SJSA1 (cell line): ENCODE results near the gene OR13G1. TPM values are rescaled to one million over a fixed set of nuclear protein-coding genes. Genes with fewer than 3 reads are reported as not detected.
"Not testable (repeated sequence)": the region's sequence is repeated elsewhere in the genome, so short reads cannot be mapped to it uniquely, and the experiment has no call there.

Experiments used
- DNase-seq, 2 experiments: peaks; one replicate each; pipeline ENCODE4 v3.0.0-alpha.2; 2015 to 2020; ENCODE audit warnings: low spot score in 2 of 2, low read depth in 1 of 2
- H3K27ac ChIP-seq: fragments of 250-450 bp; sonication (Bioruptor Pico); 2 replicates; pipeline ENCODE4 v1.5.1; 2020; ENCODE audit warnings: mild to moderate bottlenecking, moderate library complexity
- H3K27me3 ChIP-seq: fragments of 250-450 bp; sonication (Bioruptor Pico); replicated peaks from 2 replicates; pipeline ENCODE4 v1.5.1; 2020; ENCODE audit warnings: mild to moderate bottlenecking, moderate library complexity
- H3K36me3 ChIP-seq: fragments of 250-450 bp; sonication (Bioruptor Pico); 2 replicates; pipeline ENCODE4 v1.5.1; 2020; ENCODE audit warnings: mild to moderate bottlenecking
- H3K4me1 ChIP-seq: fragments of 250-450 bp; sonication (Bioruptor Pico); replicated peaks from 2 replicates; pipeline ENCODE4 v1.6.1; 2021; ENCODE audit warnings: mild to moderate bottlenecking
- H3K4me3 ChIP-seq: fragments of 250-450 bp; sonication (Bioruptor Pico); 2 replicates; pipeline ENCODE4 v1.5.1; 2020; ENCODE audit warnings: mild to moderate bottlenecking
- H3K9me3 ChIP-seq: fragments of 250-450 bp; sonication (Bioruptor Pico); replicated peaks from 2 replicates; pipeline ENCODE4 v1.5.1; 2020; ENCODE audit warnings: mild to moderate bottlenecking
- total RNA-seq: library from RNA; depleted of rRNA; stranded (reverse); fragments of >200 nt; shearing (Covaris generic); gene quantifications from 2 replicates; pipeline ENCODE4 v1.2.3, GENCODE V29; 2014; rRNA removed

Gene OR13G1
- total RNA-seq = not detected in 2 replicates

- Histone ChIP-seq H3K36me3 (no peaks in the 10 kb centered on the region), H3K4me3 (no peak within 1 kb of the TSS), H3K27ac (no peak within 1 kb of the TSS), H3K9me3 (no peaks in the 10 kb centered on the region; the same call in 1 of the 2 replicates), H3K4me1 (no peaks in the 10 kb centered on the region), H3K27me3 (no peaks in the 10 kb centered on the region)
- no peak for DNase-seq
These were observed at the start of gene OR13G1 for GRCh38 chr1:247679639-247680038. Gene OR13G1 (minus strand): TSS chr1:247679739. CDS start chr1:247673041, 6,698 bp downstream.

GRCh38 chr1:247721222-247721621 is 41.7 kb upstream of the OR13G1 start:
- H3K27me3 ChIP-seq = no peaks in the 10 kb centered on the region
- peaks cover 2% of the 10 kb centered on the region for H3K9me3 ChIP-seq
- no peaks in the 10 kb centered on the region for H3K36me3 ChIP-seq
- H3K4me3 ChIP-seq = no peak overlapping the region
- H3K27ac ChIP-seq = no peak overlapping the region
- no peaks in the 10 kb centered on the region for H3K4me1 ChIP-seq
- DNase-seq = no peak

GRCh38 chr1:247716546-247716945 is 37.0 kb upstream of the OR13G1 start, which contains the start of gene OR6F1:
Gene OR6F1 (minus strand): TSS chr1:247716646. CDS start chr1:247712755, 3,891 bp downstream.
- Histone ChIP-seq H3K4me1 (no peaks in the 10 kb centered on the region), H3K4me3 (no peak within 1 kb of the TSS), H3K27ac (no peak within 1 kb of the TSS), H3K27me3 (no peaks in the 10 kb centered on the region), H3K36me3 (no peaks in the 10 kb centered on the region), H3K9me3 (peaks cover 11% of the 10 kb centered on the region)
- DNase-seq = no peak

GRCh38 chr1:247713753-247714152 is 34.2 kb upstream of the OR13G1 start:
- Histone ChIP-seq H3K27me3 (no peaks in the 10 kb centered on the region), H3K36me3 (no peaks in the 10 kb centered on the region), H3K4me1 (no peaks in the 10 kb centered on the region), H3K27ac (no peak overlapping the region), H3K4me3 (no peak overlapping the region), H3K9me3 (peaks cover 11% of the 10 kb centered on the region)
- DNase-seq = no peak

- H3K9me3 ChIP-seq = peaks cover 14% of the 10 kb centered on the region; the same call in 1 of the 2 replicates
- H3K4me1 ChIP-seq = not testable (repeated sequence)
These were observed 31.1 kb upstream of the OR13G1 start for GRCh38 chr1:247710681-247711080.

GRCh38 chr1:247701338-247701737 is 21.8 kb upstream of the OR13G1 start:
- H3K36me3 ChIP-seq = no peaks in the 10 kb centered on the region
- peaks cover 4% of the 10 kb centered on the region; the same call in 1 of the 2 replicates for H3K9me3 ChIP-seq
- no peak for DNase-seq
- H3K27me3 ChIP-seq = no peaks in the 10 kb centered on the region
- H3K27ac ChIP-seq = no peak overlapping the region
- no peaks in the 10 kb centered on the region for H3K4me1 ChIP-seq
- no peak overlapping the region for H3K4me3 ChIP-seq

More at GRCh38 chr1:247710681-247711080, 31.1 kb upstream of the OR13G1 start:
- H3K27me3 ChIP-seq, H3K27ac ChIP-seq, DNase-seq, H3K4me3 ChIP-seq, H3K36me3 ChIP-seq: not testable (repeated sequence)

- Histone ChIP-seq H3K4me3 (no peak overlapping the region), H3K4me1 (no peaks in the 10 kb centered on the region), H3K27me3 (no peaks in the 10 kb centered on the region), H3K27ac (no peak overlapping the region), H3K36me3 (no peaks in the 10 kb centered on the region), H3K9me3 (no peaks in the 10 kb centered on the region; the same call in 1 of the 2 replicates)
- DNase-seq = no peak
These were observed 1.9 kb upstream of the OR13G1 start for GRCh38 chr1:247681288-247681897.

GRCh38 chr1:247680171-247680570 is 632 bp upstream of the OR13G1 start:
- no peaks in the 10 kb centered on the region for H3K4me1 ChIP-seq
- no peaks in the 10 kb centered on the region for H3K27me3 ChIP-seq
- H3K4me3 ChIP-seq = no peak overlapping the region
- H3K27ac ChIP-seq = no peak overlapping the region
- H3K9me3 ChIP-seq = no peaks in the 10 kb centered on the region; the same call in 1 of the 2 replicates
- no peaks in the 10 kb centered on the region for H3K36me3 ChIP-seq
- no peak for DNase-seq

GRCh38 chr1:247669225-247669624 is 10.3 kb downstream of the OR13G1 start:
- DNase-seq = no peak
- Histone ChIP-seq H3K9me3 (0 out of 2 replicates have a peak, but pooled peaks cover 4% of the 10 kb centered on the region), H3K4me3 (no peak overlapping the region), H3K27me3 (no peaks in the 10 kb centered on the region), H3K4me1 (no peaks in the 10 kb centered on the region), H3K36me3 (no peaks in the 10 kb centered on the region), H3K27ac (no peak overlapping the region)

- Histone ChIP-seq H3K9me3 (no peaks in the 10 kb centered on the region; the same call in 1 of the 2 replicates), H3K36me3 (no peaks in the 10 kb centered on the region), H3K4me3 (no peak overlapping the region), H3K4me1 (no peaks in the 10 kb centered on the region), H3K27ac (no peak overlapping the region), H3K27me3 (no peaks in the 10 kb centered on the region)
- DNase-seq = no peak
These were observed 23.2 kb downstream of the OR13G1 start for GRCh38 chr1:247656221-247656875.

- Histone ChIP-seq H3K4me3 (no peak overlapping the region), H3K27ac (no peak overlapping the region), H3K36me3 (no peaks in the 10 kb centered on the region), H3K9me3 (no peaks in the 10 kb centered on the region; the same call in 1 of the 2 replicates), H3K4me1 (no peaks in the 10 kb centered on the region), H3K27me3 (no peaks in the 10 kb centered on the region)
- no peak for DNase-seq
These were observed 26.5 kb downstream of the OR13G1 start for GRCh38 chr1:247653040-247653439.

GRCh38 chr1:247647864-247648263 is 31.7 kb downstream of the OR13G1 start:
- no peaks in the 10 kb centered on the region for H3K4me1 ChIP-seq
- peaks cover 11% of the 10 kb centered on the region for H3K9me3 ChIP-seq
- H3K27ac ChIP-seq = no peak overlapping the region
- no peak overlapping the region for H3K4me3 ChIP-seq
- no peaks in the 10 kb centered on the region for H3K36me3 ChIP-seq
- DNase-seq = no peak
- no peaks in the 10 kb centered on the region for H3K27me3 ChIP-seq

GRCh38 chr1:247646867-247647266 is 32.7 kb downstream of the OR13G1 start:
- Histone ChIP-seq H3K36me3 (no peaks in the 10 kb centered on the region), H3K27ac (no peak overlapping the region), H3K4me3 (no peak overlapping the region), H3K27me3 (no peaks in the 10 kb centered on the region), H3K9me3 (peaks cover 11% of the 10 kb centered on the region), H3K4me1 (no peaks in the 10 kb centered on the region)
- no peak for DNase-seq

GRCh38 chr1:247642742-247643141 is 36.8 kb downstream of the OR13G1 start:
- Histone ChIP-seq H3K36me3 (no peaks in the 10 kb centered on the region), H3K27me3 (no peaks in the 10 kb centered on the region), H3K4me1 (no peaks in the 10 kb centered on the region), H3K4me3 (no peak overlapping the region), H3K27ac (no peak overlapping the region), H3K9me3 (peaks cover 20% of the 10 kb centered on the region)
- DNase-seq = no peak
